Measurements from ENCODE around the gene SRSF4.

SRSF4 gene

DNA sequence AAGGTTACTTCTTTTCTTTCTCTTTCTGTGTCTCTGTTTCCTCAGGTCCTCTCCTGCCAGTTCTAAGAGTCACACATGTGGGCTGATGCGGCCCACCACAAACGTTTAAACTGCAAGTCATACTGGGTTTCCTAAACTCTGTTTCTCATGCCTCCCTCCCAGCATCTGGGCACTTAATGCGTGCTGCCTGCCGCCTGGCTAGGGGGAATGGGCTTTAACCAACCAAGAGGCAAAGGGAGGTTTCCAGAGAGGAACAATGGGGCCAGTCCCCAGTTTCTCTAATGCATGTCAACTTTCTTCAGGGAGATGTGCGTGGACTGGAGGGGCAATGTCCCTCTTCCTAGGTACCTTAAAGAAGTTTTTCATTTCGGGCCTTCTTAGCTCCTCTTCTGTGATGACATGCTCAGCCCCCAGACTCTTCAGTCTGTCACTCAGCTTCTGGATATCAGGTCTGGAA is 19.9 kb upstream of the SRSF4 start:
- in situ Hi-C loops (cut with MboI; ENCODE audit: low sequenced_read_pairs), result no loop called here

DNA sequence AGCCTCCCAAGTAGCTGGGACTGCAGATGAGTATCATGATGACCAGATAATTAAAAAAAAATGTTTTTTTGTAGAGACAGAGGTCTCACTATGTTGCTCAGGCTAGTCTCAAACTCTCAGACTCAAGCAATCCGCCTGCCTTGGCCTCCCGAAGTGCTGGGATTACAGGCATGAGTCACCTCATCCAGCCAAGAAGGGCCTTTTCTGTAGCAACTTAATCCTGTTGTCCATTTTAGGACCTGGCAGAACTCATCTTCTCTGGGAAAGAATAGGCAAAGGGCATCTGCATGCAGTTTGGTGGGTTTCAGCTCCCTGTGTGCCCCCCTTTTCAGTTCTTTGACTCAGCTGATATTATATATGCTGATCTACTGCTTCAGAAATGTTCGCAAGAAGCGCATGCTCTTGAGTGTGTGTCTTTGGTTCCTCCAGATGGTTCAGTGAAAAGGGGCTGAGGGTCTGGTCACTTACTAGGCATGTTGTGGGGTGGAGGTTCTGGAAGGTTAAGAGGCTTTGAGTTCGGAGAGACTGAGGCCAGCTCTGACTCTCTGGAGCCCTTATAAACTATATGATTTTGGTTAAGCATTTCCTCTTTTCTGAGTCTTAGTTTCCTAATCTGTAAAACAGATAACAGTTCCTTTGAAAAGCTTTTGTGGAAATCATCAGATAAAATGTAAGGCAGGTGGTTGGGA is 19.4 kb upstream of the SRSF4 start:
- in situ Hi-C loops (cut with MboI; ENCODE audit: low sequenced_read_pairs), result no loop called here

DNA sequence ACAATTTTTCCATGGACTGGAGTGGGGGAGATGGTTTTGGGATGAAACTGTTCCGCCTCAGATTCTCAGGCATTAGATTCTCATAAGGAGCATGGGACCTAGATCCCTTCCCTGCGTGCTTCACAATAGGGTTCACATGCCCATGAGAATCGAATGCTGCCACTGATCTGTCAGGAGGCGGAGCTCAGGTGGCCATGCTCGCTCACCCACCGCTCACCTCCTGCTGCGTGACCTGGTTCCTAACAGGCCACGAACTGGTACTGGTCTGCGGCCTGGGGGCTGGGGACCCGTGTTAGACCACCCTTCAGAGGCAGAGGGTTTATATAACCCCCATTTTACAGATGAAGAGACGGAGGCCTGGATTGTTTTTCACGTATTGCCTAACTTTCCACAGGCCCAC is 16.3 kb upstream of the SRSF4 start:
- in situ Hi-C loops (cut with MboI; ENCODE audit: low sequenced_read_pairs), result loop anchor here (10.0 kb wide), 1 partner anchor 313 kb away; no protein-coding TSS in a partner anchor

DNA sequence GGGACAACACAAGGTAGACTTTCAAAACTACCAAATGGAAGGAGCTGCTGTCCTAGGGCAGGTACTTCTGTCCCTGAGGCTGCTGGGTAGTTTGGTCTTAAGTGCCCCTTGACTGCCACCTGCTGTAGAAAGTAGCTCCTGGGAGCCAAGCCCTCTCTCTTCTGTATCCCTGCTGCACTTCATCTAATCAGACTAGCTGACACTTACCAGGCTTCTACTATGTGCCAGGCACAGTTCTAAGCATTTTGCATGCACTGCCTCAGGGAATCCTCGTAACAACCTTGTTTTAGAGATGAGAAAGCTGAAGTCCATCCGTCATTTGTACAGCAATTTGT is 15.9 kb upstream of the SRSF4 start:
- in situ Hi-C loops (cut with MboI; ENCODE audit: low sequenced_read_pairs), result loop anchor here (10.0 kb wide), 1 partner anchor 313 kb away; no protein-coding TSS in a partner anchor

DNA sequence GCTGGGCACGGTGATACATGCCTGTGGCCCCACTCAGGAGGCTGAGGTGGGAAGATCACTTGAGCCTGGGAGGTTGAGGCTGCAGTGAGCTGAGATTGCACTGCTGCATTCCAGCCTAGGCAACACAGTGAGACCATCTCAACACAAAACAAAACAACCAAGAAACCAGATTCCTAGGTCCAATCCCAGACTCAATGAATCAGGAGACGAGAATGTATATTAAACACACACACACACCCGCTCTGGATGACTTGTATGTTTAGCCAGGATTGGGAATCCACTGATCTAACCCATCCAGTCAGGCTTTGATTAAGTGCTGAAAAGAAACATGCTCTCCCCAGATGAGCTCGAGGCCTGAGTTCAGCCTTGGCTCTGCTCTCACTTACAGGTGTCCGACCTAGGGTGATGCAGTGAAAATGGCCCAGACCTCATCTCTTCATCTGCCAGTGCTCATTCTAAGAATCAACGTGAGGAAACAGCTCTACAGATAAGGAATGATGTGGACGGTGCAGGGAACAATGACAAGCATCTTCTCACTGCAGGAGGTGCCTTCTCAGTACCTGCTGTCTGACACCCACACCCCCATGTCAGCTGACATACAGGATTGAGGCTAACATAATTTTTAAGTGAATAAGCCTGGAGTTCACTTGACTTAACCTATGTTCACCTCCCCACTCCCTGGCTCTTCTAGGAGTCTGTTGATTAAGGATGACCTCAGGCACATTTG is 15.3 kb upstream of the SRSF4 start:
- in situ Hi-C loops (cut with MboI; ENCODE audit: low sequenced_read_pairs), result loop anchor here (10.0 kb wide), 1 partner anchor 312 kb away; no protein-coding TSS in a partner anchor

DNA sequence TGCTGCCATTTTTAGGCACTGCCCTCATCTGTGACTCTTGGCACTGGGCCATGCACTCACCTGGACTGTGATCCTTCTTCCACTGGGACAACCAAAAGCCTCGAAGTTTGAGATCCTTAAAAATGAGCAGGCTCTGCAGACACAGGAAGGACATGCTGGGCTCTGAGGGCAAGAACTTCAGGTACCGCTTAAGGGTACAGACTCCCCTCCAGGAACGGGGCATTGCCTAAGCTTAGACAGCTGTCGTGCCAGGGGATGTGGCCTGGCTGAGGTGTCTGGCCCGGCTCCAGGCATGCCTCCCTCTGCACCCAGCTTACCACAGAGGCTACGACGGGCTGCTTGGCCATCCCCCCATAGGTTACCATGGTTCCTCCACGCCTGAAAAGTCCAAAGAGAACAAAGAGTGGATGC is 14.2 kb upstream of the SRSF4 start:
- in situ Hi-C loops (cut with MboI; ENCODE audit: low sequenced_read_pairs), result loop anchor here (10.0 kb wide), 1 partner anchor 311 kb away; no protein-coding TSS in a partner anchor

DNA sequence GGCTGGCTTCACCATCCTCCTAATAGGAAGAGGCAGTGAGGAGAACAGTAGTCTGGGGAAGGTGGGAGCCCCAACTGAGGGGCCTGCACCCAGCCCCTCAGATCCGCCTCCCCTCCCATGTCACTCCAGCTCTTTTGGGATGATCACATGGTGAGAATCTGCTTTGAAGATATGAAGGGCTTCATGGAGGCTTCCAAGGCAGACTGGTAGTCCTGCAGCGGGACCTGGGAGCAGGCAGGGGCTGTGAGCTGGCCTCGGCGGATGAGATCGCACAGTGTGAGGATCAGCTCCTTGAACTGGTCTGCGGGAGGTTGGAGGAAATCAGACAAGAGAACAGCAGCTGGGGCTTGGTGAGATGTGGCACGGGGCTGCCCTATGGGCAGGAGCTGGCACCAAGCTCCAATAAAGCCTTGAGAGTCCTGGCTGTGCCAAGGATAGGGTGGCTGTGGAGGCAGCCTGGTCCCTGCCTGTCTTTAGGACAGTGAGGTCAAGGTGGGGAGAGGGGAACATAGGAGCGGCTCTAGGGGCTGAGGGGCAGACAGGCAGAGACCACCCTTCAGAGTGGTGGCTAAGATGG is 12.3 kb upstream of the SRSF4 start:
- in situ Hi-C loops (cut with MboI; ENCODE audit: low sequenced_read_pairs), result loop anchor here (10.0 kb wide), 1 partner anchor 309 kb away; no protein-coding TSS in a partner anchor

DNA sequence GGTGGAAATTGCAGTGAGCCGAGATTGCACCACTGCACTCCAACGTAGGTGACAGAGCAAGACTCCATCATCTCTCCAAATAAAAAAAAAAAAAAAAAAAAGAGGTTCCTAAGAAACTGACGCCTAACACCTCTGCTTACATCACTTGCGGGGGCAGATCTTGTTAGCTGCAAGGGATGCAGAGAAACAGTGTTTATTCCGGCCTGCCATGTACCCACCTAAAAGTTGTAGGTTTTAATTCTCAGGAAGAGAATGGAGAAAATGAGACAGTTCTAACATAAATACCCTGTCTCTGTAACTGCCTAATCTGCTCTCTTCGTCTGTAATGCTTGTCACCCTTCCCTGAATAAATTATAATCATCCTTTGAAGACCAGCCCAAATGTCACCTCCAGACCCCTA is 9.0 kb upstream of the SRSF4 start:
- in situ Hi-C loops (cut with MboI; ENCODE audit: low sequenced_read_pairs), result loop anchor here (10.0 kb wide), 1 partner anchor 306 kb away; no protein-coding TSS in a partner anchor

DNA sequence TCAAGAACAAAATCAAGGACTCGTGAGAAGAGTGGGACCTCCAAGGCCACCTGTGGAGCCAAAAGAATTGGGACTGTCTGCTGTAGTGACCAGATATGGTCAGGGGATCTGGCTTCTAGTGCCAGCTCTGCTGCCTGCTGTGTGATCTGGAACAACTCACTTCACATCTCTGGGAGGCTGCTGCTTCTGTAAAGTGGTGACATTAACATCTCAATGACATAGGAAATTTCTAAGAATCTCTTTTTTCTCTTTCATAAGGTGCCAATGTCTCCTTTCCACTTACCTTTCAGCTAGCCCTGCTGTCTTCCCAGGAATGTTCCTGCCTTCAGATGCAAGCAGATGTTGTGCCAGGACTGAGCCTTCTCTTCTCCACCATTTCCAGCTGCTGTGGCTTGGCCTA is 5.0 kb upstream of the SRSF4 start:
- in situ Hi-C loops (cut with MboI; ENCODE audit: low sequenced_read_pairs), result no loop called here

DNA sequence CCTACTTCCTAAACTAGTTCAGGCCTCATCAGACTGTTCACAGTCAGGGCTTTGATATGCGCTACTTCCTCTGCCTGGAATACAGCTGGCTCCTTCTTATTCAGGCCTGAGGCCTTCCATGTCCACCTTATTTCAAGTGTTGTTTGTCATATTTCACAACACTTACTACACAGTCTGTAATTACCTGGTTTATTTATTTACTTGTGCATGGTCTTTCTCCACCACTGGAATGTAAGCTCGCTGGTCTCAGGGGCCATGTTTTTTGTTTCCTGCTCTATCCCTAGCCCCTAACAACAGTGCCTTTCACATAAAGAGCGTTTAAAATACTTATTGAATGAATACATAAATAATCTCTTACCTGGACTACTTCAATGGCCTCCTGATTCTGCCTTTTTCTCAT is 4.6 kb upstream of the SRSF4 start:
- in situ Hi-C loops (cut with MboI; ENCODE audit: low sequenced_read_pairs), result no loop called here

DNA sequence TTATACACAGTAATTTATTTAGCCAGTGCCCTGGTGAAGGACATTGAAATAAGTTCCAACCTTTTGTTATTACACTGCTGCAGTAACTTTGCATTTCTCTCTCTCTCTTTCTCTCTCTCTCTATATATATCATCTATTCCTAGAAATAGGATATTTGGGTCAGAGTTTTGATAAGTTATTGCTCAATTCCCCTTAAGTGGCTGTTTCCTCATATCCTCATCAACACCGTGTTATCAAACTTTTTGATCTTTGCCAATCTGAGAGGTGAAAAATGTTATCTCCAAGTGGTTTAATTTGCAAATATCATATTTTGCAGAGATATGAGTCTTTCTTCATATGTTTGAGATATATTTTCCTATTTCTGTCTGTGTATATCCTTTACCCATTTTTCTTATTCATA is 1.6 kb upstream of the SRSF4 start:
- in situ Hi-C loops (cut with MboI; ENCODE audit: low sequenced_read_pairs), result no loop called here

DNA sequence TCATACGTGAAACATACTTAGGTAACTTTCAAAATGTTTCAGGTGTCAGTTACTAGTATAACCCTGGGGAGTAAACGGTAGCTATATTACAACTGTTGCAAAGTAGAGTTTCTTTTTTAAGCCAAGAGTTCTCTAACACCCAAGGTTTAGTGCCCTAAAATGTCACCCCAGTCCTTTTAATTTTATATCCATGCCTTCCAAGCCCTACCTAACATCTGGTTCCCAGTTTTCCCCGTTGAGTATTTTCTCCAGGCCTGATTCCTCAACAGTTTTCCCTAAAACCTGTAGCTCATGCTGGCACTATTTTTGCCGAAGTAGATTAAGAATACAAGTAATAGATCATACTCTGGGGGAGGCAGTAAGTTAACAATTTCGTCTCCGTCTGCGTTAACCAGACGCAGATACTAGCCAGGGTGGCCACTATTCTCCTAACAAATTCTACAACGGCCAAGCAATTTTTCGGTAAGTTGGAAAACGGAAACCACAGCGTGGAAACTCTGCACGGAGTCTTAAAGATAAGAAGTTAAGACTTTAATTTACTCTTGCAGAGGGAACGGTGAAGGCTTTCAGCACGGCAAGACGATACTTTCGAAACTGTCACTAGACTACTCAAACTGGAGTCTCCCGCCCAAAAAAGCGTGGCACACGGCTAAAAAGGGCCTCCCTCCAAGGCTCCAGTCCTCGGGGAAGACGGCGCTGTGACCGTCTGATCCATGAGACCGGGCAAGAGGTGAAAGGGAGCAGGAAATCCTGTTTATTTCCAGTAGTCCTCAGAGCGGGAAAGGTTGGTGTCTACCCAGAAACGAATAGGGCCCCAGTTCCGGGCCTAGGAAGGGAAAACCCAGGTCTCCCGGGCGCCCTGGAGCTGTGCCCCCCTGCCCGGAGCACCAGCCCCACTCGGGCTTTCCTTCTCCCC is 945 bp downstream of the SRSF4 start:
- in situ Hi-C loops (cut with MboI; ENCODE audit: low sequenced_read_pairs), result no loop called here

DNA sequence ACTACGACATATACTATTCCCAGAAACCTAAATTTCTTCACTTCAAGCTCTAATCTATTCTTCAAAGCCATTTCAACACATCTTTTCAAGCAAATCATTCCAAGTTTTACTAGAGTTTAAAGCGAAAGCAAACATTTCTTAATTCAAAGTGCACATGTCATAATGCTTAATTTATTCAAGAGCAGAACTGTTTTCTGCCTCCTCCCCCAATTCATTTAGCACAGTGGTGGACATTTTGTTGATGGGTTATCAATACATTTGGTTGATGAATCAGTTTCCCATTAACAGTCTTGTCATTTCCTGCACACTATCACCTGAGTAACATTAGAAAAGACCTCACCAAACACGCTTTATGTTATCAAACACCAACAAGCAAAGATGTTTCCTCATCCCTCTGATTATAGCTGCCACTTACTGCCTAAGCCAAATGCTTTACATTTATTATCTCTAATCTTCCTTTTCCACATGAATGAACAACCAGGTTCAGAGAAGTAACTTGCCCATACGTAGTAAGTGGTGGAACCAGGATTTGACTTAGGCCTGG is 2.0 kb downstream of the SRSF4 start:
- in situ Hi-C loops (cut with MboI; ENCODE audit: low sequenced_read_pairs), result no loop called here

DNA sequence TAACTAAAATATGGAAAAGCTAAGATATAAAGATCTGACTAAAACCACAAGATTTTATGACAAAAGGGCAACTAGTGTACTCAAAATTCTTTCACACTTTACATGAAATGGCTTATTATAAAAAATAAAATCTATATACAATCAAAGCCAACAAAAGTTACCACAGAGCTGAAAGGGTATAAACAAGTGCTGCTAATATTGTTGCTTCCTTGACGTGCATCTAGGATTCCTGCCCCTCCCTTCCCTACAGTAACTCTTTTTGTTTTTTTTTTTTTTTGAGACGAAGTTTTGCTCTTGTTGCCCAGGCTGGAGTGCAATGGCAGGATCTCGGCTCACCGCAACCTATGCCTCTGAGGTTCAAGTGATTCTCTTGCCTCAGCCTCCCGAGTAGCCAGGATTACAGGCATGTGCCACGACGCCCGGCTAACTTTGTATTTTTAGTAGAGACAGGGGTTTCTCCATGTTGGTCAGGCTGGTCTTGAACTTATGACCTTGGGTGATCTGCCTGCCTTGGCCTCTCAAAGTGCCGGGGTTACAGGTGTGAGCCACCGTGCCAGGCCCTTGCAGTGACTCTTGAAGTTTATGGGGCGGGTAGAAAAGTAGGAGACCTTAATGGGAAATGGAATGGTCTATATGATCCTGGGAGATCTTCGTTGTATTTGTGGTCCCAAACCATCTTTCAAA is 4.5 kb downstream of the SRSF4 start:
- in situ Hi-C loops (cut with MboI; ENCODE audit: low sequenced_read_pairs), result no loop called here

DNA sequence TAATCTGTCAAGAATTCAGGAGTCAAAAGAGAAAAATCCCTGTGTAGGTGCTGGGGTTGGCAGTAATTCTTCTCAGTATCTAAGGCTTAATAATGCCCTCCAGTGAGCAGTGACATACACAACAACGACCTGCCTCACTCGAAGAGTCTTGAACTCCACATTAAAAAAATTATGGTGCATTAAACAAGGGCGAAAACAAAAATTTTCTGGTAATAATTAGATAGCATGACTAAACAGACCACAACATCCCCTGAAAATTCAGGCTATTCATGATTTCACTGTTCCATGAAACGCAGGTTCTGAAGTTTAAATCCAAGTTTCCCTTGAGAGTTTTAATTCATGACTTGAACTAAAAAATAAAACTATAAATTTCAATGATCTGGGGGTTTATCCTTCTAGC is 5.1 kb downstream of the SRSF4 start:
- in situ Hi-C loops (cut with MboI; ENCODE audit: low sequenced_read_pairs), result no loop called here

DNA sequence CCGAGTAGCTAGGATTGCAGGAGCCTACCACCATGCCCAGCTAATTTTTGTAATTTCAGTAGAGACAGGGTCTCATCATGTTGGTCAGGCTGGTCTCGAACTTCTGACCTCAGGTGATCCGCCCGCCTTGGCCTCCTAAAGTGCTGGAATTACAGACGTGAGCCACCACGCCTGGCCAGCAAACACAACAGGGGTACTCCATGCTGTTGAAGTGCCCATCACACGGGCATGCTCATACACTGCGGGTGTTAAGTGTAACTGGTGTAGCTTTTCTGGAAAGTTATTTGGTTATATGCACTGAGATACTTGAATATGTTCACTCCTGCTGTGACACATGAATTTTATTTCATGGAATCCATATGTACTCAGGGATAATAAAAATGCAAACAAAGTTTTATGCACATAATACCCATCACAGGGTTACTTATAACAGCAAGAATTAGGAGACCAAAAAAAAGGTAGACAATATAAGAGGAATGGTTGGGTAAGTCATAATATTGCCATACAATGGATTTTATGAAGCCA is 9.2 kb downstream of the SRSF4 start:
- in situ Hi-C loops (cut with MboI; ENCODE audit: low sequenced_read_pairs), result no loop called here

DNA sequence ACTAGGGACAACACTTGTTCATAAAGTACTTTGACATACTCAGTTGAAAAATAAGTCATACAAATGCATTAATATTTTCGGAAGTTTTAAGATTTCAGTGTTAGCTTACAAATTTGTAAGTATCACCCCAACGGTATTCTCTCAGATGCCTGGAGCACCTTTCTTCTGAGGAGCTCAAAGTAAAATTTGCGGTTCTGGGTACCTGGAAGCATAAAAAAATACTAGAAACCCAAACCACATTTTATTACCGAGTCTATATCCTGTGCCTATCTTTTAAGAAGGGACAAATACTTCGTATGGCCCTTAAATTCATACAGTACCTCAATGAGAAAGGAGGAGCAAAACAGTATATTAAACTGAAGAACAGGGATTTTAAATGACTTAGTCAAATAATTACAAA is 10.2 kb downstream of the SRSF4 start:
- in situ Hi-C loops (cut with MboI; ENCODE audit: low sequenced_read_pairs), result no loop called here

DNA sequence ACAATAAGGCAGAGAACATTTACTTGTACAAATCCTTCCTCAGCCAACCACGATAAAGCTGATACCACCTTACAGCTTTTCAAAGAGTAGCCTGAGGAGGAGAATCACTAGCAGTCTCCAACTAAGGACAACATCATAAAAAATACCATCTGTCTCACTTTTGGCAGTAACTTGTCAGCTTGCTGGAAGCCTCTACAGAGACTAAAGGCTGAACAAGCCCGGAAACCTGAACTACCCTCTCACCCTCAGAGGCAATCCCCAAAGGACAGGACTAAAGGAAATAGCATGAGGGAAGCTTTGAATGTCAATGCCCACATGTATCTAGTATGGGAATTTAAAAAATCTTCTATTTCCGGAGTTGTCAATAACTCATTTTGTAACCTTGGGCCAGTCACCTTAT is 10.6 kb downstream of the SRSF4 start:
- in situ Hi-C loops (cut with MboI; ENCODE audit: low sequenced_read_pairs), result no loop called here

DNA sequence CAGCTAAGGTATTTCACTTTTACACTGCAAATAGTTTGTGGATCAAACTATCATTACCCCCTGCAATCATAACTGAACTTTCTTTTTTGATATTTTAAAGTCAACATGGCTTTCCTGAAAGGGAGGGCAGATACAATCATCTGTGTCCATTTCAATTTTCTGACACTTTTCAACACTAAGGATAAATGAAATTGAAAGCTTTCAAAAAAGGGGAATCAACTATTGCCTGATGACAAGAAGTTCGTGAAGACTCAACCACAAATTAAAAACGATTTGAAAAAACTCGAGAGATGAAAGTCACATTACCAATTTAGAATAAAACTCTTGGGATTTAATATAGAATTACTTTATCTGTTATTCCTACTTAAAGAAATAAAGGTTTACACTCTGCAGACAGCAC is 11.7 kb downstream of the SRSF4 start:
- in situ Hi-C loops (cut with MboI; ENCODE audit: low sequenced_read_pairs), result no loop called here

DNA sequence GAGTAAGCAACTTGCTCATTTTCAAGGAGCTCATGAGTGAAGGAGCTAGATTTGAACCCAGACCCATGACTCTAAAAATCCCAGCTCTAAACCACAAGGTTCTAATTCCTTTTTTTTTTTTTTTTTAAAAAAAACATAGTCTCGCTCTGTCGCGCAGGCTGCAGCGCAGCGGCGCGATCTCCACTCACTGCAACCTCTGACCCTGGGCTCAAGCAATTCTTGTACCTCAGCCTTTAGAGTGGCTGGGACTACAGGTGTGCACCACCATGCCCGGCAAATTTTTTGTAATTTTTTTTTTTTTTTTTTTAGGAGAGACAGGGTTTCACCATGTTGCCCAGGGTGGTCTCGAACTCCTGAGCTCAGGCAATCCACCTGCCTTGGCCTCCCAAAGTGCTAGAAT is 13.8 kb downstream of the SRSF4 start:
- in situ Hi-C loops (cut with MboI; ENCODE audit: low sequenced_read_pairs), result no loop called here

Data from HL-60/S4 treated with retinoic acid at 250 ng/mL for 4 days and 3 days (cell line).